GM10248 (cell line): ENCODE results near the gene VWDE.
"Not testable (repeated sequence)": the region's sequence is repeated elsewhere in the genome, so short reads cannot be mapped to it uniquely, and the experiment has no call there.

Experiments
- CTCF ChIA-PET: fragments of 300-600 bp; sonication (Branson Sonifier 250); formaldehyde crosslinking; extraction: SDS; loops from one replicate; lab custom pipeline; 2021; ENCODE audit warnings: antibody characterized with exemption; lab: Yijun Ruan, JAX
- POLR2A ChIA-PET: fragments of 350-650 bp; sonication (Branson Sonifier 250); formaldehyde crosslinking; extraction: SDS; loops from one replicate; lab custom pipeline; 2020; ENCODE audit warnings: antibody characterized with exemption; lab: Yijun Ruan, JAX
- DNase-seq: peaks from one replicate; pipeline ENCODE4 v3.0.0; 2012; ENCODE audit errors: extremely low spot score
- TF ChIP-seq, protein P1 (sequence below): IDR thresholded peaks from 2 replicates; pipeline ENCODE4 v1.5.1; 2012; ENCODE audit warnings: mild to moderate bottlenecking, low read depth; ENCODE audit errors: extremely low read depth, missing control alignments, control extremely low read depth

Gene VWDE

DNA sequence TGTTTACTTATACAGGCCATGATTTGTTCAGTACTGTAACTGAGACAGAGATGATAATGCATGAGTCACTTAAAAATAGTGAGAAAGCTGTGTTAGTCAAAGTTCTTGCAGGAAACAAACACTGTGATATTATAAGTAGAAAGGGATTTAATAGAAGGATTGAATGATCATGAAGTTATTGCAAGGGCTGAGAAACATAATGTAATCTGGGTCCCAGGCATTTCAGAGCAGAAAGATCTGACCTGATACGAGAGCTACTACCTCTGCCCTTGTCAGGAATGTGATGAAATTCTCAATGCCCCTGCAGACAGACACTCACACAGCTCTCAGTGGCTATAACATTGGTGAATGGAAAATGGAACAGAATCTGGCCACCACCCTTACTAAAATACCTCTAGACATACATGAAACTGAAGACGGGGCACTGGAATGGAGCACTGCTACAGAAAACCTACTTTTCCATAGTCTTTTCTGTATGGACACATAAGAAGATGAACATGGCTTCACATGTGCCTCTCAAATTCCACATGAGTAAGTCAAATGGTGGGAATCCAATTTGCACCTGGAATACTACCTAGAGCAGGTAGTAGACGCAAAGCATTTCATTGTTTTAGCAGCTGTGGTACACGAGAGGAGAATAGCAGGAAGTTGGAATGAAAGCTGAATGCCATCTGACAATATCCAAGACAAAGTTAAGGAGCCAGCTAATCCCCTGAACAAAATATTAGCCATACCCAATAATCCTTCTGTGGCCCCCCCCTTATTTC lies 19.1 kb upstream of the VWDE start:
- TF ChIP-seq, protein P1, sequence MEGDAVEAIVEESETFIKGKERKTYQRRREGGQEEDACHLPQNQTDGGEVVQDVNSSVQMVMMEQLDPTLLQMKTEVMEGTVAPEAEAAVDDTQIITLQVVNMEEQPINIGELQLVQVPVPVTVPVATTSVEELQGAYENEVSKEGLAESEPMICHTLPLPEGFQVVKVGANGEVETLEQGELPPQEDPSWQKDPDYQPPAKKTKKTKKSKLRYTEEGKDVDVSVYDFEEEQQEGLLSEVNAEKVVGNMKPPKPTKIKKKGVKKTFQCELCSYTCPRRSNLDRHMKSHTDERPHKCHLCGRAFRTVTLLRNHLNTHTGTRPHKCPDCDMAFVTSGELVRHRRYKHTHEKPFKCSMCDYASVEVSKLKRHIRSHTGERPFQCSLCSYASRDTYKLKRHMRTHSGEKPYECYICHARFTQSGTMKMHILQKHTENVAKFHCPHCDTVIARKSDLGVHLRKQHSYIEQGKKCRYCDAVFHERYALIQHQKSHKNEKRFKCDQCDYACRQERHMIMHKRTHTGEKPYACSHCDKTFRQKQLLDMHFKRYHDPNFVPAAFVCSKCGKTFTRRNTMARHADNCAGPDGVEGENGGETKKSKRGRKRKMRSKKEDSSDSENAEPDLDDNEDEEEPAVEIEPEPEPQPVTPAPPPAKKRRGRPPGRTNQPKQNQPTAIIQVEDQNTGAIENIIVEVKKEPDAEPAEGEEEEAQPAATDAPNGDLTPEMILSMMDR: no peak
- ChIA-PET CTCF (interaction anchor here (1.0 to 2.2 kb wide), 4 partner anchors 11 to 68 kb away, joined by 3 to 8 read pairs (median 5); no protein-coding TSS in a partner anchor), POLR2A (no interaction called here)
- no peak for DNase-seq

- ChIA-PET CTCF (no interaction called here), POLR2A (no interaction called here)
- TF ChIP-seq, protein P1: no peak
- DNase-seq: no peak
Observed at GRCh38 chr7:12418452-12418851, 14.8 kb upstream of the VWDE start.

DNA sequence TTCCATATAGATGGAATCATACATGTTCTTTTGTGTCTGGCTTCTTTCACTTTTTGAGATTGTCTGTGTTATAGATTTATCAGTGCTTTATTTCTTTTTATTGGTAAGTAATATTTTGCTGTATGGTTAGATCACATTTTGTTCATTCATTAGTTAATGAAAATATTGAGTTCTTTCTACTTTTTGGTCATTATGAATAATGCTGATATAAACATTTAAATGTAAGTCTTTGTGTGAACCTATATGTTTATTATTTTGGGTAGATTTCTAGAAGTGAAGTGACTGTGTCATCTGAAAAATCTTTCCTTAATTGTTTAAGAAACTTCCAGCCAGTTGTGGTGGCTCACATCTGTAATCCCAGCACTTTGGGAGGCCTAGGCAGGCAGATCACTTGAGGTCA lies 11.4 kb upstream of the VWDE start:
- no peak for DNase-seq
- ChIA-PET POLR2A (no interaction called here), CTCF (interaction anchor here (1.4 kb wide), 1 partner anchor 23 kb away, joined by 3 read pairs; no protein-coding TSS in a partner anchor)
- TF ChIP-seq, protein P1: no peak

- ChIA-PET POLR2A (no interaction called here), CTCF (no interaction called here)
Observed at GRCh38 chr7:12412407-12412806, 8.7 kb upstream of the VWDE start.

DNA sequence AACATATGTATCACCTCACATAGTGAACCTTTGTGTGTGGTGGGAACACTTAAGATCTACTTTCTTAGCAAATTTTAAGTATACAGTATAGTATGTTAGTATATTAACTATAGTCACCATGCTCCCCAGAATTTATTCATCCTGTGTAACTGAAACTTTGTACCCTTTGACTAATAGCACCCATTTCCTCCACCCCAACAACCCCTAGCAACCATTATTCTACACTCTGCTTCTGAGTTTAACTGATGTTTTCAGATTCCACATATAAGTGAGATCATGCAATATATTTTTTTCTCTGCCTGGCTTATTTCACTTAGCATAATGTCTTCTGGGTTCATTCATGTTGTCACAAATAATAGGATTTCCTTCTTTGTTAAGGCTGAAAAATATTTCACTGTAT lies 6.9 kb upstream of the VWDE start:
- no peak for DNase-seq
- ChIA-PET CTCF (no interaction called here), POLR2A (no interaction called here)
- TF ChIP-seq, protein P1: no peak

More at GRCh38 chr7:12412407-12412806, 8.7 kb upstream of the VWDE start:
- DNase-seq: no peak
- TF ChIP-seq, protein P1: no peak

GRCh38 chr7:12409097-12409711 lies 5.5 kb upstream of the VWDE start:
- ChIA-PET CTCF (interaction anchor here (0.9 to 1.3 kb wide), 3 partner anchors 8 to 18 kb away, joined by 3 to 4 read pairs (median 3); no protein-coding TSS in a partner anchor), POLR2A (no interaction called here)
- TF ChIP-seq, protein P1: no peak
- no peak for DNase-seq

DNA sequence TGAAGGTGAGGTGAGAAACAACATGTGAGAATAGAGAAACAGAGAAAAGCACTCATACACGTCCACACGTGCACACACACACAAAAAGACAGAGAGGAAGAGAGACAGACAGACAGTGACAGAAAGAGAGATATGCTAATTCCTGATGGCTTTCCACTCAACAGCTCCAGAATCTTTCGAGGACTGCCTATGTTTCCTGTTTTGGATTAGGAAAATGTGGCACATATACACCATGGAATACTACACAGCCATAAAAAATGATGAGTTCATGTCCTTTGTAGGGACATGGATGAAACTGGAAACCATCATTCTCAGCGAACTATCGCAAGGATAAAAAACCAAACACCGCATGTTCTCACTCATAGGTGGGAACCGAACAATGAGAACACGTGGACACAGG lies 4.0 kb upstream of the VWDE start:
- DNase-seq, POLR2A ChIA-PET: not testable (repeated sequence)
- CTCF ChIA-PET: interaction anchor here (1.5 to 1.8 kb wide), 2 partner anchors 12 to 26 kb away, joined by 3 to 5 read pairs; no protein-coding TSS in a partner anchor
